ENCODE results near the gene CPA1. TPM values are rescaled to one million over a fixed set of nuclear protein-coding genes. Genes with fewer than 3 reads are reported as not detected.
A peak's percentile ranks its signal among the peaks of the same experiment; 100 is the strongest.

Gene CPA1
- total and polyA plus RNA-seq, 7 experiments from 2014 or later, result not detected

DNA sequence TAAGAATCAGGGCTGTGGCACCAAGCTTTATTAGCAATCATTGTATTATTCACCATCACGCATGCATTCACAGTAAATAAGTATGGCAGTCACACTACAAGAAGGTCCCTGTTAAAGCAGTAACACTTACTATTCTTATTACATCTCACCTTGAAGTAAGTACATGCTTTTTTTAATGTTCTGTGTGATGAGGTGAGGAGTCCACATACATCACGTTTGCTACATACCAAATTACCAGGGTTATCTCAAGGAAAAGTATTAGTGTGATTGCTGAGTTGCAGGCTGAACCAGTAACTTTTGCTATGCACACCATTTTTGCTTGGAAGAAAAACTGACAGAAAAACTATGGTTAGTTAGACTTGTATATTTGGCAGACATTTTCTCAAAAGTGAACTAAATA is 24.7 kb downstream of the CPA1 start:
- H3K27ac ChIP-seq (ENCODE audit: low read depth, low read length), result no peak overlapping the region
- H3K36me3 Mint-ChIP-seq, result peaks cover 0 to 35% (median 24%) of the 10 kb centered on the region in 5 donors
- H3K4me3 Mint-ChIP-seq, result no peak overlapping the region
- ChIA-PET POLR2A (no interaction called here), CTCF (interaction anchor here (1.3 kb wide), 1 partner anchor 11 kb away, joined by 3 read pairs; no protein-coding TSS in a partner anchor)
- H3K36me3 ChIP-seq (ENCODE audit: control insufficient read depth in 2 of 3, insufficient read depth in 3 of 3, low read length in 3 of 3), result peaks cover 0 to 16% (median 0%) of the 10 kb centered on the region in 3 experiments
- H3K27ac Mint-ChIP-seq, result no peak overlapping the region
- H3K9me3 ChIP-seq (ENCODE audit: control insufficient read depth in 2 of 3, low read length in 3 of 3), result no peaks in the 10 kb centered on the region
- ATAC-seq (no peak), DNase-seq (no peak)
- peaks cover 0 to 16% (median 7%) of the 10 kb centered on the region in 7 donors for H3K4me1 Mint-ChIP-seq
- H3K9me3 Mint-ChIP-seq, result no peaks in the 10 kb centered on the region
- no peak overlapping the region for H3K4me3 ChIP-seq (ENCODE audit: low read length)
- no peaks in the 10 kb centered on the region for H3K27me3 Mint-ChIP-seq
- intact Hi-C loops (cut with micrococcal nuclease), result no loop called here
- H3K4me1 ChIP-seq (ENCODE audit: control insufficient read depth in 2 of 2, insufficient read depth in 2 of 2, low read length in 2 of 2), result no peaks in the 10 kb centered on the region
- H3K27me3 ChIP-seq (ENCODE audit: control insufficient read depth in 2 of 2, insufficient read depth in 2 of 2, low read length in 2 of 2), result no peaks in the 10 kb centered on the region

DNA sequence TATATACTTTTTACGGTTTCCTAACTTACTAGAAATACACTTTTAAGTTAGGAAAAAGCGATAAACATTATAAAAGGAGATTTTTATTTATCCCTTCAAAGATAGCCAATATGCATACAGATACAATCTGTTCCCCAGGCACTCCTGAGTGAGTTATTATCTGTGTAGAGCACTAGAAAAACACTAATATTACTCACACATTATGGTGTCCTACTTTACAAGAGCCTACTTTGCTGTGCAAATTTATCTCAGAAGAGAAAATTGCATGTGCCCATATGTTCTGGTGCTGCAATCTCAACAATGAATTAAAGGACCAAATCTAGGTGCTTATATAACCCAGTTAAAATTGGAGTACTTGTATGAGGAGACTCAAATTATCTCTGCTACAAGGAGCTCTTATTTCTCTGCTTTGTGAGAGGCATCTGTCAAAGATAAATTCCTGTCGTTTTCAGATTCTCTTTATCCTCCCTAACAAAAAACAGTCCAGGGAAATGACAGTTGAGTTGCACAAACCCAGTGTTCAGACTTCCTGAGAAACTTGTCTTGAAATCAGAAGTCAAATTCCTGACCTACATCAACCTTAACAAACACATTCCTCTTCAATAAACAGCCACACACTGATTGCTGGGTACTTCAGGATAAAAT is 28.9 kb downstream of the CPA1 start:
- intact Hi-C loops (cut with micrococcal nuclease), result no loop called here
- Histone ChIP-seq H3K27ac (ENCODE audit: low read depth, low read length) (no peak overlapping the region), H3K9me3 (ENCODE audit: control insufficient read depth in 2 of 3, low read length in 3 of 3) (no peaks in the 10 kb centered on the region), H3K4me1 (ENCODE audit: control insufficient read depth in 2 of 2, insufficient read depth in 2 of 2, low read length in 2 of 2) (peaks cover 0 to 8% of the 10 kb centered on the region in 2 donors), H3K27me3 (ENCODE audit: control insufficient read depth in 2 of 2, insufficient read depth in 2 of 2, low read length in 2 of 2) (no peaks in the 10 kb centered on the region), H3K36me3 (ENCODE audit: control insufficient read depth in 2 of 3, insufficient read depth in 3 of 3, low read length in 3 of 3) (peaks cover 0 to 6% (median 0%) of the 10 kb centered on the region in 3 experiments), H3K4me3 (ENCODE audit: low read length) (no peak overlapping the region)
- no peak overlapping the region for H3K4me3 Mint-ChIP-seq
- peak overlapping the region in 2 of 9 donors; percentile 22 to 52 for H3K27ac Mint-ChIP-seq
- POLR2A ChIA-PET, result interaction anchor here (1.2 kb wide), 1 partner anchor 11 kb away, joined by 5 read pairs; no protein-coding TSS in a partner anchor
- H3K4me1 Mint-ChIP-seq, result peaks cover 5 to 50% (median 31%) of the 10 kb centered on the region in 7 donors
- H3K9me3 Mint-ChIP-seq, result no peaks in the 10 kb centered on the region
- no peak for DNase-seq
- no peaks in the 10 kb centered on the region for H3K27me3 Mint-ChIP-seq
- no peak for ATAC-seq
- CTCF ChIA-PET, result interaction anchor here (0.7 kb wide), 1 partner anchor 30 kb away, joined by 3 read pairs; no protein-coding TSS in a partner anchor
- H3K36me3 Mint-ChIP-seq, result peaks cover 0 to 27% (median 8%) of the 10 kb centered on the region in 5 donors

DNA sequence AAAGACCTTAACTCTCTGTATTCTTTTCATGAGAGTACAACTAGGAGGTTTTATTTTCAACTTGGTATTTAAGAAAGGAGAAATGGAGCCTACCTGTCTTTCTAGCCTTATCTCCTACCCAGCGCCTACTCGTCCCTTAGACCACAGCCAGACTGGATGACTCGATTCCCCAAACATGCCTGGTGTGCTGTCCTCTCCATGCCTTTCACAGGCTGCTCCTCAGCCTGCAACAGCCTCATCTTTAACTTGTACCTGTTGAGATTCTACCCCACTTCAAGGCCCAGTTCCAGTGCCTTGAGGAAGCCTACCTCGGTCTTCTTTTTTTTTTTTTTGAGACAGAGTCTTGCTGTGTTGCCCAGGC is 29.4 kb downstream of the CPA1 start:
- DNase-seq, result no peak
- ChIA-PET CTCF (interaction anchor here (0.7 kb wide), 1 partner anchor 30 kb away, joined by 3 read pairs; no protein-coding TSS in a partner anchor), POLR2A (interaction anchor here (1.2 kb wide), 1 partner anchor 10 kb away, joined by 5 read pairs; no protein-coding TSS in a partner anchor)
- Histone ChIP-seq H3K27me3 (ENCODE audit: control insufficient read depth in 2 of 2, insufficient read depth in 2 of 2, low read length in 2 of 2) (no peaks in the 10 kb centered on the region), H3K36me3 (ENCODE audit: control insufficient read depth in 2 of 3, insufficient read depth in 3 of 3, low read length in 3 of 3) (peaks cover 0 to 1% (median 0%) of the 10 kb centered on the region in 3 experiments), H3K9me3 (ENCODE audit: control insufficient read depth in 2 of 3, low read length in 3 of 3) (no peaks in the 10 kb centered on the region), H3K4me1 (ENCODE audit: control insufficient read depth in 2 of 2, insufficient read depth in 2 of 2, low read length in 2 of 2) (peaks cover 1 to 13% of the 10 kb centered on the region in 2 donors), H3K27ac (ENCODE audit: low read depth, low read length) (no peak overlapping the region), H3K4me3 (ENCODE audit: low read length) (no peak overlapping the region)
- Mint-ChIP-seq H3K36me3 (peaks cover 0 to 27% (median 8%) of the 10 kb centered on the region in 5 donors), H3K9me3 (no peaks in the 10 kb centered on the region), H3K4me3 (peak overlapping the region in 1 of 10 donors; percentile 42), H3K4me1 (peaks cover 6 to 55% (median 36%) of the 10 kb centered on the region in 7 donors), H3K27me3 (no peaks in the 10 kb centered on the region), H3K27ac (peak overlapping the region in 2 of 9 donors; percentile 13 to 52)
- ATAC-seq, result no peak
- intact Hi-C loops (cut with micrococcal nuclease), result loop anchor here in 1 of 2 donors (10.0 kb wide), 1 partner anchor 75 kb away; no protein-coding TSS in a partner anchor

DNA sequence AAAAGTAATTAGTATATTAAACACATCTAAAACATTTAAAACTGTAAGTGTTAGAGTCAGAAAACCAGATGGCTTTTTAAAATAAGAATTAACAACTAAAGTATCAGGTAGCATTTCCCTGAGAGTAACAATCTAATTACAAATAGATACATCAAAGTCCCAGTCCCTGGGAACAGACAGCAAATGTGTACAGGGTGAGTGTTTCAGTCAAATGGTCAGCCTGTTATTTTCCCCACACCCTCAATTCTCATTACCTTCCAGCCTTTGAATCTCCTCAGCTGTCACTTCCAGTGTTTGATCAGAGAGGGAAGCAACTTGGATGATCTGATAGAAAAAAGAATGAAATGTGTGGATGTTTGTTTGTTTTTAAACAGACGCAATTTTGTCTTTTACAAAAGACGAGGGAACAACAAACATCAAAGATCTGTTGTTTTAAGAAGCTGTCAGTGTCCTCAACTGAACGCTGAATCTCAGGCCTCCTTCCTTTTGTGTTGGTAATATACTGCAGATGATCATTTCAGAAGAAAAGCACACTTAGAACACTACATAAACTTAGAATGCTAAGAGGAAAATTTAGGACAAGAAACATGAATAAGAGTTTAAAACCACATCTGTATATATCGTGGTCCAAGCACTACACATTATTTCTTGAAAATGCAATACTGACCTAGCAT is 30.7 kb downstream of the CPA1 start:
- H3K27ac ChIP-seq (ENCODE audit: low read depth, low read length), result no peak overlapping the region
- H3K27me3 ChIP-seq (ENCODE audit: control insufficient read depth in 2 of 2, insufficient read depth in 2 of 2, low read length in 2 of 2), result no peaks in the 10 kb centered on the region
- H3K4me3 Mint-ChIP-seq, result no peak overlapping the region
- ATAC-seq (no peak), DNase-seq (no peak)
- no peaks in the 10 kb centered on the region for H3K9me3 ChIP-seq (ENCODE audit: control insufficient read depth in 2 of 3, low read length in 3 of 3)
- intact Hi-C loops (cut with micrococcal nuclease), result loop anchor here in 1 of 2 donors (10.0 kb wide), 1 partner anchor 74 kb away; no protein-coding TSS in a partner anchor
- no peaks in the 10 kb centered on the region for H3K9me3 Mint-ChIP-seq
- peaks cover 16 to 68% (median 49%) of the 10 kb centered on the region in 7 donors for H3K4me1 Mint-ChIP-seq
- peak overlapping the region in 2 of 9 donors; percentile 7 to 8 for H3K27ac Mint-ChIP-seq
- H3K27me3 Mint-ChIP-seq, result no peaks in the 10 kb centered on the region
- ChIA-PET CTCF (interaction anchor here (1.5 kb wide), 1 partner anchor 17 kb away, joined by 3 read pairs; no protein-coding TSS in a partner anchor), POLR2A (interaction anchor here (1.3 to 1.5 kb wide), 2 partner anchors 15 to 30 kb away, joined by 3 to 6 read pairs; partner anchors contain the start of gene CEP41)
- H3K36me3 Mint-ChIP-seq, result peaks cover 0 to 22% (median 9%) of the 10 kb centered on the region in 5 donors
- no peak overlapping the region for H3K4me3 ChIP-seq (ENCODE audit: low read length)
- peaks cover 8 to 26% of the 10 kb centered on the region in 2 donors for H3K4me1 ChIP-seq (ENCODE audit: control insufficient read depth in 2 of 2, insufficient read depth in 2 of 2, low read length in 2 of 2)
- no peaks in the 10 kb centered on the region for H3K36me3 ChIP-seq (ENCODE audit: control insufficient read depth in 2 of 3, insufficient read depth in 3 of 3, low read length in 3 of 3)

DNA sequence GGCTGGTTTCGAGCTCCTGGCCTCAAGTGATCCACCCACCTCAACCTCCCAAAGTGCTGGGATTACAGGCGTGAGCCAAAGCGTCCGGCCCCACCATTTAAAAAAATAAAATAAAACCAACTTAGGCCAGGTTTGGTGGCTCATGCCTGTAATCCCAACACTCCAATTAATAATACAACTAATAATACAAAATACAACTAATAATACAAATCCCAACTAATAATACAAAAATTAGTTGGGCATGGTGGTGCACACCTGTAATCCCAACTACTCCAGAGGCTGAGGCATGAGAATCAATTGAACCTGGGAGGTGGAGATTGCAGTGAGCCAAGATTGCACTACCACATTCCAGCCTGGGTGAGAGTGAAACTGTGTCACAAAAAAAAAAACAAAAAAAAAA is 32.9 kb downstream of the CPA1 start:
- no peak for ATAC-seq
- Histone ChIP-seq H3K27ac (ENCODE audit: low read depth, low read length) (no peak overlapping the region), H3K9me3 (ENCODE audit: control insufficient read depth in 2 of 3, low read length in 3 of 3) (no peaks in the 10 kb centered on the region), H3K4me1 (ENCODE audit: control insufficient read depth in 2 of 2, insufficient read depth in 2 of 2, low read length in 2 of 2) (peaks cover 8 to 48% of the 10 kb centered on the region in 2 donors), H3K4me3 (ENCODE audit: low read length) (no peak overlapping the region), H3K36me3 (ENCODE audit: control insufficient read depth in 2 of 3, insufficient read depth in 3 of 3, low read length in 3 of 3) (no peaks in the 10 kb centered on the region), H3K27me3 (ENCODE audit: control insufficient read depth in 2 of 2, insufficient read depth in 2 of 2, low read length in 2 of 2) (no peaks in the 10 kb centered on the region)
- POLR2A ChIA-PET, result interaction anchor here (0.9 to 1.0 kb wide), 2 partner anchors 8 to 14 kb away, joined by 3 to 5 read pairs; no protein-coding TSS in a partner anchor
- Mint-ChIP-seq H3K9me3 (no peaks in the 10 kb centered on the region), H3K36me3 (peaks cover 0 to 22% (median 8%) of the 10 kb centered on the region in 5 donors), H3K4me3 (peak overlapping the region in 2 of 10 donors; percentile 10 to 67), H3K27ac (peak overlapping the region in 2 of 9 donors; percentile 68 to 86), H3K27me3 (no peaks in the 10 kb centered on the region), H3K4me1 (peaks cover 30 to 86% (median 71%) of the 10 kb centered on the region in 7 donors)
- no peak for DNase-seq
- intact Hi-C loops (cut with micrococcal nuclease), result loop anchor here in 1 of 2 donors (10.0 kb wide), 1 partner anchor 72 kb away; no protein-coding TSS in a partner anchor
- CTCF ChIA-PET, result no interaction called here

DNA sequence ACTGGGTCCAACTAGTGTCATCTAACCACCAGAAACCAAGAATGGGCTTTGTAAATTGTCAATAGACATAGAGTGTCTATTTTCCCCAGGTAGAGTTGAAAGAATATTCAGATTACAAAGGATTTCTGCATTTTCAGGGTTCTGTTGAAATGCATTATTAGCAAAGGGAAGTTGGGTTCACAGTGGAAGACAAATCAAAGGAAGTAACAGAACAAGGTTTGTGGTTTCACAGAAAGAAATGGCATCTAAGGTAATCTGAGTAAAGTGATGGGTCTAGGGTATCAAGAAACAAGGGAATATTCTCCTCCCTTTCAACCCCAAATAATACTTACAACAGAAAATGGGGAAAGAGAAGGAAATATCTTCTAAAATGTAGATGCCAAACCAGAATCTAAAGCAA is 34.7 kb downstream of the CPA1 start:
- H3K27me3 Mint-ChIP-seq, result no peaks in the 10 kb centered on the region
- no peaks in the 10 kb centered on the region for H3K9me3 Mint-ChIP-seq
- Histone ChIP-seq H3K4me1 (ENCODE audit: control insufficient read depth in 2 of 2, insufficient read depth in 2 of 2, low read length in 2 of 2) (peaks cover 8 to 66% of the 10 kb centered on the region in 2 donors), H3K27me3 (ENCODE audit: control insufficient read depth in 2 of 2, insufficient read depth in 2 of 2, low read length in 2 of 2) (no peaks in the 10 kb centered on the region), H3K36me3 (ENCODE audit: control insufficient read depth in 2 of 3, insufficient read depth in 3 of 3, low read length in 3 of 3) (no peaks in the 10 kb centered on the region), H3K9me3 (ENCODE audit: control insufficient read depth in 2 of 3, low read length in 3 of 3) (no peaks in the 10 kb centered on the region), H3K27ac (ENCODE audit: low read depth, low read length) (peak overlapping the region; percentile 51), H3K4me3 (ENCODE audit: low read length) (no peak overlapping the region)
- H3K4me3 Mint-ChIP-seq, result peak overlapping the region; percentile 0 to 77 (median 65)
- POLR2A ChIA-PET, result no interaction called here
- peak in 6 of 9 donors; percentile 22 to 46 (median 40) for DNase-seq
- peaks cover 36 to 92% (median 82%) of the 10 kb centered on the region in 7 donors for H3K4me1 Mint-ChIP-seq
- intact Hi-C loops (cut with micrococcal nuclease), result loop anchor here in 1 of 2 donors (10.0 kb wide), 1 partner anchor 70 kb away; no protein-coding TSS in a partner anchor
- peak overlapping the region in 8 of 9 donors; percentile 22 to 96 (median 76) for H3K27ac Mint-ChIP-seq
- H3K36me3 Mint-ChIP-seq, result peaks cover 0 to 16% (median 6%) of the 10 kb centered on the region in 5 donors
- ATAC-seq, result peak; percentile 66
- CTCF ChIA-PET, result interaction anchor here (1.9 kb wide), 1 partner anchor 11 kb away, joined by 6 read pairs; no protein-coding TSS in a partner anchor
